ENCODE results near the gene ALPL.
"Not testable (repeated sequence)": the region's sequence is repeated elsewhere in the genome, so short reads cannot be mapped to it uniquely, and the experiment has no call there.

Gene ALPL

DNA sequence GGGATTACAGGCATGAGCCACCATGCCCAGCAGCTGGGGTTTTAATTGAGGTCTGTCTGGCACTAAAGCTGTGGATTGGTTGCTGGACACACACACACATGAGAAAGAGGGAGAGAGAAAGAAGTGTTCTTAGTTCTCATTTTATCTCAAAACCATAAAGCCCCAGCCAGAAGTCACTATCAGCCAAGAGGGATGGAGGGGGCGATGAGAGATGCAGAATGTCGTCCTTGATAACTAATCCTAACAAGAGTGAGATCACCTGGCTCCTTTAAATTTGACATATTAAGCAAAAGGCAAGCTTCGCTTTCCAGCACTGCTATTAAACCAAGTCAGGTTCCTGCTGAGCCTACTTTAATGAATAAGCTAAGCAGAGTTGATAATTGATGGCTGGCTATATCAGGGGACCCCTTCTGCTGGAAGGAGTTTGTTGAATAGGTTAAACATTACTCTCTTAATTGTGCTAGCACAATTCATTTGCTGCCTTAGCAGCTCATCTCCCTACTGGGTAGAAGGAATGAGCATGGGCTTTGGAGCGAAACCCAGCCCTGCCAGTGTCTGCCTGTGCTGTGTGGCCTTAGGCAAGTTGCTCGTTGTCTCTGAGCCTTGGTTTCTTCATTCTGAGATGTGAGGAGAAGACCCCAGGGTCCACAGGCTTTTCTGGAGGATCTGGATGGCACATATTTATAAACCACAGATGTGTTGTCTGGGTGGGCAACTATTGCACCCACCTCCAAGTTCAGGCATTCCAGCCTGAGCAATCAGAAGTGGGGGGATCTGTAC lies 50.8 kb downstream of the ALPL start:
- no peak for DNase-seq (ENCODE audit: low spot score)

DNA sequence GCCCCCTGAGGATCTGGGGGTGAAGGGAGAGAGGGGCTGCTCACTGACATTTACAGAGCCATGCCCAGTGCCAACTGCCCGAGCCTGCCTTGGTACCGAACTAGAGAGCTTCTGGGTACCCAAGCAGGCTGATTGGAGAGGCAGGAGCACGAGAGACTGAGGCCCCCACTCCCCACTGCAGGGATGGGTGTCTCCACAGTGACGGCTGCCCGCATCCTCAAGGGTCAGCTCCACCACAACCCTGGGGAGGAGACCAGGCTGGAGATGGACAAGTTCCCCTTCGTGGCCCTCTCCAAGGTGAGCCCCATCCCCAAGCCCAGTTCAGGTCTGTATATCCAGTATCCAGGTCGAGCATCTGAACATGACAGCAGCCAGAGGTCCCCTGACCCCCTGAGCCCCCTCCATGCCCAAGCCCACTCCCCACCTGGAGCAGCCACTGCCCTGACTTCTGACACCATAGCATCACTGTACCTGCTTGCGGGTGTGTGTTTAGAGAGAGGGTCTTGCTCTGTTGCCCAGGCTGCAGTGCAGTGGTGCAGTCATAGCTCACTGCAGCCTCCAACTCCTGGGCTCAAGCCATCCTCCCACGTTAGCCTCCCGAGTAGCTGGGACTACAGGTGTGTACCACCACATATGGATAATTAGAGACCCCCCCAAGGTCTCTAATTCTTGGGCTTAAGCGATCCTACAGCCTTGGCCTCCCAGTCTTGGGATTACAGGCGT lies 51.9 kb downstream of the ALPL start:
- no peak for DNase-seq (ENCODE audit: low spot score)

DNA sequence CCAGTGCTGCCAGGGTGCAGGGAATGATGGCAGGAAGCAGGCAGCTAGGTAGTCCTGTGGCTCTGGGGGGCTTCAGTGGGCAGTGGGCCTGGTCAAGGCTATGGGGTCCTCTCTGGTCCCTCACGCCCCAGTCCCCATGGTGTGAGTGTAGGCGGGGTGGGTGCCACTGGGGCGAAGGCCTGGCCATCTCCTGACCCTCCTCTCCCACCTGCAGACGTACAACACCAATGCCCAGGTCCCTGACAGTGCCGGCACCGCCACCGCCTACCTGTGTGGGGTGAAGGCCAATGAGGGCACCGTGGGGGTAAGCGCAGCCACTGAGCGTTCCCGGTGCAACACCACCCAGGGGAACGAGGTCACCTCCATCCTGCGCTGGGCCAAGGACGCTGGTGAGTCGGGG lies 53.7 kb downstream of the ALPL start:
- DNase-seq (ENCODE audit: low spot score): no peak

DNA sequence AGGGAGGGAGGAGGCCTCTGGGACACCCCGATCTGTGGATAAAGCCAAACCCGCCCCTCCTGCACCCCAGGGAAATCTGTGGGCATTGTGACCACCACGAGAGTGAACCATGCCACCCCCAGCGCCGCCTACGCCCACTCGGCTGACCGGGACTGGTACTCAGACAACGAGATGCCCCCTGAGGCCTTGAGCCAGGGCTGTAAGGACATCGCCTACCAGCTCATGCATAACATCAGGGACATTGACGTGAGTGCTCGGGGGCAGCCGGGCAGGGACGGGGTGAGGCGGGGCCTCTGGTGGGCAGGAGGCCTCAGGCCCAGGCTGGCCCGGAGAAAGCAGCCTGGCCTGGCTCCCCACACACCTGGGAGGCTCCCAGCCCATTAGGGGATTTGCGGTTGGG lies 54.7 kb downstream of the ALPL start:
- DNase-seq (ENCODE audit: low spot score): no peak

- no peak for DNase-seq (ENCODE audit: low spot score)
Observed at GRCh38 chr1:21564521-21565095, 55.4 kb downstream of the ALPL start.

GRCh38 chr1:21565285-21565684 lies 56.1 kb downstream of the ALPL start:
- DNase-seq (ENCODE audit: low spot score): no peak

DNA sequence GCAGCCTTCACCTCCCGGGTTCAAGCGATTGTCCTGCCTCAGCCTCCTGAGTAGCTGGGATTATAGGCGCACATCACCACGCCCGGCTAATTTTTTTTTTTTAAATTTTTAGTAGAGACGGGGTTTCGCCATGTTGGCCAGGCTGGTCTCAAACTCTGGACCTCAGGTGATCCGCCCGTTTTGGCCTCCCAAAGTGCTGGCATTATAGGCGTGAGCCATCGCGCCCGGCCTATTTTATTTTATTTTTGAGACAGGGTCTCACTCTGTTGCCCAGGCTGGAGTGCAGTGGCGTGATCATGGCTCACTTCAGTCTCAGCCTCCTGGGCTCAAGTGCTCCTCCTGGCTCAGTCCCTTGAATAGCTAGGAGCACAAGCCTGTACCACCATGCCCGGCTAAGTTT lies 57.1 kb downstream of the ALPL start:
- DNase-seq (ENCODE audit: low spot score): not testable (repeated sequence)

GRCh38 chr1:21567241-21568005 lies 58.2 kb downstream of the ALPL start:
- no peak for DNase-seq (ENCODE audit: low spot score)

GRCh38 chr1:21568006-21568746 lies 59.0 kb downstream of the ALPL start:
- no peak for DNase-seq (ENCODE audit: low spot score)

DNA sequence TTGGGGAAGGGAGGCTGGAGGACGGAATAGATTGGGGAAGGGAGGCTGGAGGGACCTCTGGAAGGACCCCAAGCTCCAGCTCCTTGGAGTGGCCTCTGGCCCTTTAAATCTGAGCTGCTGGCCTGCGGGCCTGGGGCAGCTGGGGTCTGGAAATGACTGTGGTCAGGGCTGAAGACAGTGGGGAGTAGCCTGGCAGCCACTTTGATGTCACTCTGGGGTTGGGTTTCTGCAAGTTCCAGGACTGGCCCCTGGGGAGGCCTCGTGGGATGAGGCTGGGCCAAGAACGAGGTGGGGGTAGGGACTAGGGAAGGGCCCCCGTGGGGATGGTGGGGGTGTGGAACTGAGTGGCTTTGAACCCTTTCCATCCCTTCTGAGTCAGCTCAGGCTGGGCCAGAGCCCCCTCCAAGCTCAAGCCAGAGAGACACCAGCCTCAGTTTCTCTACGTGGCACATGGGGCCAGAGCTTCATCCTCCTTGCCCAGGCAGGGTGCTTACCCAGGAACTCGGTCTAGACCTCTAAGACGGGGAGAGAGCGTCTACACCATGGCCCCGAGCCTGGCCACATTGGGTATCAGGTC lies 59.7 kb downstream of the ALPL start:
- no peak for DNase-seq (ENCODE audit: low spot score)

DNA sequence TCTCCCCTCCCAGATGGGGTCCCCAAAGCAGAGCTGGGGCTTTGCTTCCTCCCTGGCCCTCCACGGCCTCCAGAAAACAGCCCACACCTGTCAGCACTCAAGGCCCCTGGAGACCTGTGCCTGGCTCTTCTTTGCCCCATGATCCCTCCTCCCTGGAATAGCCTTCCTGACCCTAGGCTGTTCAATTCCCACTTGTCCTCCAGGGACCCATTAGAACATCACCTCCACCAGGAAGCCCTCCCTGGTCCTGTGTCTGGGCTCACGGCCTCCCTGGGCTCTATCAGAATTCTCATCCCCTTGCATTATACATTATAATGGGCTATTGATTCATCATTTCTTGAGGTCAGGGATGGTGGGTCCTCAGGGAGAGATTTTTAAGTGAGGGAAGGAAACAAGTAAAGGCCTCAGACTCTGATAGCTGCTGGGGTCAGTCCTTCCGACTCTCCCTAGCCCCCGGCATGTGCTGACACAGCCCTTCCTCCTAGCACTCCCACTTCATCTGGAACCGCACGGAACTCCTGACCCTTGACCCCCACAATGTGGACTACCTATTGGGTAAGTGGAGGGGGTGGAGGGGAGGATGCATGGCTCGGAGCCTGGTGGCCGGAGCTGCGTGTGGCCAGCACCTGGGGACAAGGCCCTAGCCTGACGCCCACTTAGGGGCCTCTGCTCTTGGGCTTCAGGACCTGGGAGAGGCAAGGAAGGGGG lies 60.8 kb downstream of the ALPL start:
- no peak for DNase-seq (ENCODE audit: low spot score)

DNA sequence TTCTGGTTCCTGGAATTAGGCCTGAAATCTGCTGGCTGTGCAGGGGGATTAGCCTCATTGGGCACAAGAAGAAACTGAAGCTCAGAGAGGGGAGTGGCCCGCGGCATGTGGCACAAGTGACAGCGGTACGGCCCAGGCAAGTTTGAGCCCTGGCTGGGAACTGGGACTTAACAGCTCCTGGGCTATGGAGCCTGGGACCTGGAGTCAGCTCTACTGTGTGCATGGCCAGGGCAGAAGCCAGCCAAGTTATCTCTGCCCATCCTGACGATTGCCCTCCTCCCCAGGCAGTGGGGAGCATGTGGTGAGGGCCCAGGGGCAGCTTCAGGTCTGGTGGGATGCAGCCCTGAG lies 61.3 kb downstream of the ALPL start:
- no peak for DNase-seq (ENCODE audit: low spot score)

DNA sequence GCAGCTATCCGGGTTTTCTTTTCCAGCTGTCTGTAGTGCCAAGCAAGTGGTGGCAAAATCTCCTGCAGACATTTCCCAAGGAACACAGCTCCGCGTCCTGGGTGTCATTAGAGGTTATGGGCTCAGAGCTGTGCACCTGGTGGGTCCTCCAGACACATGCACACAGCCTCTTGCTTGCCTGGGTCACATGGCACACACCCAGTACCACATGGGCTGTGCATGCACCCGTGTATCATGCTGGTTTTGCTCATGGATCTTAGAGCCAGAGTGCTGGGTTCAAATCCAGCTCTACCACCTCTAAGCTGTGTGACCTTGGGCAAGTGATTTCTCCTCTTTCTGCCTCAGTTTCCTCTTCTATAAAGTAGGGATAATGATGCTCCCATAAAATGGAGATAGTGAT lies 61.7 kb downstream of the ALPL start:
- DNase-seq (ENCODE audit: low spot score): no peak

- no peak for DNase-seq (ENCODE audit: low spot score)
Observed at GRCh38 chr1:21572221-21572620, 63.0 kb downstream of the ALPL start.

- no peak for DNase-seq (ENCODE audit: low spot score)
Observed at GRCh38 chr1:21572735-21573277, 63.6 kb downstream of the ALPL start.

DNA sequence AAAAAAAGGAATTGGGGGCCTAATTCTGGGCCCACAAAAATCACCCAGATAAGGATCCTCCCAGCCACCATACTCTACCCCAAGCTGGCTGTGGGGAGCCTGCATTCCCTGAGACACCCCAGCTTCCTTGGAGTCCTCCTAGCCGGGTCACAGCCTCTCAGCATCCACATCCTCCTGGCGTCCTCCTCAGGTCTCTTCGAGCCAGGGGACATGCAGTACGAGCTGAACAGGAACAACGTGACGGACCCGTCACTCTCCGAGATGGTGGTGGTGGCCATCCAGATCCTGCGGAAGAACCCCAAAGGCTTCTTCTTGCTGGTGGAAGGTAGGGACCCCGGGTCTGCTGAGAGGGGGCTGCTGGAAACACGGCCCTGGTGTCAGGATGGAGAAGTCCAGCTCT lies 64.3 kb downstream of the ALPL start:
- DNase-seq (ENCODE audit: low spot score): no peak

- no peak for DNase-seq (ENCODE audit: low spot score)
Observed at GRCh38 chr1:21573971-21574465, 64.8 kb downstream of the ALPL start.

GRCh38 chr1:21574466-21575151 lies 65.4 kb downstream of the ALPL start:
- no peak for DNase-seq (ENCODE audit: low spot score)

- DNase-seq (ENCODE audit: low spot score): no peak
Observed at GRCh38 chr1:21575351-21575942, 66.2 kb downstream of the ALPL start.

All from CD4-positive, alpha-beta T cell treated with Interleukin-15 for 4 hours (primary cell).